Natural killer cell (primary cell): ENCODE data around the gene NCOA1. TPM values are rescaled to one million over a fixed set of nuclear protein-coding genes. Genes with fewer than 3 reads are reported as not detected.
"Not testable (repeated sequence)": the region's sequence is repeated elsewhere in the genome, so short reads cannot be mapped to it uniquely, and the experiment has no call there.

Source experiments
- ATAC-seq, 3 donors: fragments of 150-1000 bp in 2 of 3; fragments of 200-7000 bp in 1 of 3; cut with Tn5 transposase; 1 replicate in 1 of 3; 2 replicates in 2 of 3; pipeline ENCODE4 v1.10.0; 2021; ENCODE audit warnings: mild to moderate bottlenecking in 2 of 3, moderate library complexity in 2 of 3
- DNase-seq, 2 donors: peaks; one replicate each; pipeline versions ENCODE4 v3.0.0 to v3.0.0-alpha.2; 2013 to 2021; ENCODE audit warnings: mixed read lengths in 1 of 2
- H3K27ac ChIP-seq: one replicate; pipeline ENCODE4 v1.5.1; 2013; ENCODE audit warnings: mild to moderate bottlenecking, low read length
- H3K27me3 ChIP-seq: one replicate; pipeline ENCODE4 v1.6.1; 2013; ENCODE audit warnings: low read length; ENCODE audit not compliant: control insufficient read depth, insufficient read depth
- H3K36me3 ChIP-seq: one replicate; pipeline ENCODE4 v1.6.1; 2013; ENCODE audit warnings: low read length; ENCODE audit not compliant: control insufficient read depth, insufficient read depth
- H3K4me1 ChIP-seq: one replicate; pipeline ENCODE4 v1.6.1; 2013; ENCODE audit warnings: low read length; ENCODE audit not compliant: control insufficient read depth, insufficient read depth
- H3K4me3 ChIP-seq: one replicate; pipeline ENCODE4 v1.5.1; 2013; ENCODE audit warnings: low read length
- H3K9me3 ChIP-seq: one replicate; pipeline ENCODE4 v1.6.1; 2013; ENCODE audit warnings: low read length; ENCODE audit not compliant: control insufficient read depth, insufficient read depth
- H3K27ac Mint-ChIP-seq, 2 donors: one replicate each; pipeline ENCODE4 v1.8.0; 2022; ENCODE audit warnings: mild to moderate bottlenecking in 2 of 2, mixed read lengths in 2 of 2, moderate library complexity in 1 of 2
- H3K27me3 Mint-ChIP-seq, 2 donors: one replicate each; pipeline ENCODE4 v1.8.0; 2022; ENCODE audit warnings: low read depth in 2 of 2, mixed read lengths in 2 of 2
- H3K36me3 Mint-ChIP-seq: one replicate; pipeline ENCODE4 v1.8.0; 2022; ENCODE audit warnings: mixed read lengths
- H3K4me1 Mint-ChIP-seq, 2 donors: one replicate each; pipeline ENCODE4 v1.8.0; 2022; ENCODE audit warnings: mixed read lengths in 2 of 2
- H3K4me3 Mint-ChIP-seq: one replicate; pipeline ENCODE4 v1.8.0; 2022; ENCODE audit warnings: mild to moderate bottlenecking, moderate library complexity, mixed read lengths
- H3K9me3 Mint-ChIP-seq, 2 donors: one replicate each; pipeline ENCODE4 v1.8.0; 2022; ENCODE audit warnings: mixed read lengths in 2 of 2
- CTCF ChIP-seq: fragments of 200-600 bp; IDR thresholded peaks from one replicate; pipeline ENCODE4 v1.8.0; 2022; ENCODE audit warnings: antibody characterized with exemption
- WGBS: methylation state at CpG from one replicate; pipeline ENCODE4 v1.1.7; 2013; ENCODE audit warnings: missing lambda C conversion rate; ENCODE audit not compliant: insufficient coverage; 5-methylcytosine and 5-hydroxymethylcytosine counted together
- intact Hi-C: fragments of 100-400 bp; cut with micrococcal nuclease; formaldehyde crosslinking; loops from one replicate; pipeline ENCODE4 v1.14.2; 2022
- total RNA-seq, 4 donors: library from RNA; stranded (reverse); fragments of 120-200 nt in 1 of 4; gene quantifications; one replicate each; pipeline versions ENCODE4 v1.2.3 to v1.2.4, GENCODE V29; 2013 to 2022

NCOA1 gene
- total RNA-seq, 3 donors from 2014 or later (not counting 1 experiment from before 2014, with no cell fraction given), result 122 to 149 (median 124) TPM

- DNase-seq, result no peak
- Histone ChIP-seq H3K4me1 (no peaks in the 10 kb centered on the region), H3K27me3 (no peaks in the 10 kb centered on the region), H3K9me3 (no peaks in the 10 kb centered on the region), H3K4me3 (no peak overlapping the region), H3K36me3 (peaks cover 19% of the 10 kb centered on the region), H3K27ac (no peak overlapping the region)
- TF ChIP-seq CTCF, result no peak
- H3K27me3 Mint-ChIP-seq, result no peaks in the 10 kb centered on the region
- H3K27ac Mint-ChIP-seq, result peak overlapping the region in 1 of 2 donors; percentile 27
- intact Hi-C loops, result no loop called here
- 99% methylated on average over 8 of the region's 8 CpGs for WGBS
- no peak for ATAC-seq
- peaks cover 49 to 55% of the 10 kb centered on the region in 2 donors for H3K4me1 Mint-ChIP-seq
- no peaks in the 10 kb centered on the region for H3K9me3 Mint-ChIP-seq
- no peak overlapping the region for H3K4me3 Mint-ChIP-seq
- H3K36me3 Mint-ChIP-seq, result no peaks in the 10 kb centered on the region
Measured at GRCh38 chr2:24565537-24565936, 74.5 kb downstream of the NCOA1 start.

- no peak overlapping the region for H3K4me3 Mint-ChIP-seq
- intact Hi-C loops, result no loop called here
- no peak for DNase-seq
- H3K9me3 Mint-ChIP-seq, result no peaks in the 10 kb centered on the region
- ATAC-seq, result no peak
- H3K4me1 Mint-ChIP-seq, result peaks cover 46 to 54% of the 10 kb centered on the region in 2 donors
- Histone ChIP-seq H3K4me3 (no peak overlapping the region), H3K36me3 (peaks cover 19% of the 10 kb centered on the region), H3K9me3 (no peaks in the 10 kb centered on the region), H3K27ac (no peak overlapping the region), H3K4me1 (no peaks in the 10 kb centered on the region), H3K27me3 (no peaks in the 10 kb centered on the region)
- H3K27me3 Mint-ChIP-seq, result no peaks in the 10 kb centered on the region
- H3K27ac Mint-ChIP-seq, result peak overlapping the region in 1 of 2 donors; percentile 56
- WGBS, result 98% methylated on average over 3 of the region's 3 CpGs
- TF ChIP-seq CTCF, result no peak
- H3K36me3 Mint-ChIP-seq, result no peaks in the 10 kb centered on the region
Measured at GRCh38 chr2:24566209-24566608, 75.2 kb downstream of the NCOA1 start.

GRCh38 chr2:24566630-24567029 lies 75.6 kb downstream of the NCOA1 start:
- ATAC-seq (no peak), DNase-seq (no peak)
- Histone ChIP-seq H3K27me3 (no peaks in the 10 kb centered on the region), H3K4me3 (no peak overlapping the region), H3K36me3 (peaks cover 19% of the 10 kb centered on the region), H3K4me1 (no peaks in the 10 kb centered on the region), H3K9me3 (no peaks in the 10 kb centered on the region), H3K27ac (no peak overlapping the region)
- H3K27me3 Mint-ChIP-seq, result no peaks in the 10 kb centered on the region
- no peak for TF ChIP-seq CTCF
- peak overlapping the region in 1 of 2 donors; percentile 56 for H3K27ac Mint-ChIP-seq
- H3K9me3 Mint-ChIP-seq, result no peaks in the 10 kb centered on the region
- peaks cover 43 to 54% of the 10 kb centered on the region in 2 donors for H3K4me1 Mint-ChIP-seq
- 99% methylated on average over 7 of the region's 7 CpGs for WGBS
- intact Hi-C loops, result no loop called here
- no peaks in the 10 kb centered on the region for H3K36me3 Mint-ChIP-seq
- no peak overlapping the region for H3K4me3 Mint-ChIP-seq

- Mint-ChIP-seq H3K27me3 (no peaks in the 10 kb centered on the region), H3K36me3 (no peaks in the 10 kb centered on the region), H3K4me1 (peaks cover 40 to 46% of the 10 kb centered on the region in 2 donors), H3K9me3 (no peaks in the 10 kb centered on the region), H3K4me3 (no peak overlapping the region), H3K27ac (peak overlapping the region; percentile 63 to 78)
- no peak for TF ChIP-seq CTCF
- no peak for DNase-seq
- no peaks in the 10 kb centered on the region for H3K27me3 ChIP-seq
- ATAC-seq, result no peak
- no peaks in the 10 kb centered on the region for H3K9me3 ChIP-seq
- intact Hi-C loops, result no loop called here
- peaks cover 19% of the 10 kb centered on the region for H3K36me3 ChIP-seq
- H3K27ac ChIP-seq, result no peak overlapping the region
- no peaks in the 10 kb centered on the region for H3K4me1 ChIP-seq
- H3K4me3 ChIP-seq, result no peak overlapping the region
Measured at GRCh38 chr2:24568551-24568950, 77.5 kb downstream of the NCOA1 start.

GRCh38 chr2:24569565-24569964 lies 78.5 kb downstream of the NCOA1 start:
- H3K4me1 ChIP-seq, H3K4me3 ChIP-seq, H3K27ac ChIP-seq, ATAC-seq, H3K9me3 ChIP-seq, H3K4me3 Mint-ChIP-seq, H3K27me3 ChIP-seq, H3K27ac Mint-ChIP-seq, H3K27me3 Mint-ChIP-seq, H3K9me3 Mint-ChIP-seq, intact Hi-C loops, H3K36me3 Mint-ChIP-seq, DNase-seq: not testable (repeated sequence)
- peaks cover 15% of the 10 kb centered on the region for H3K36me3 ChIP-seq
- H3K4me1 Mint-ChIP-seq, result peaks cover 45 to 46% of the 10 kb centered on the region in 2 donors
- 100% methylated on average over 7 of the region's 10 CpGs for WGBS
